Fibroblast of peridontal ligament (primary cell): ENCODE results near the gene HSPA5.
A peak's percentile ranks its signal among the peaks of the same experiment; 100 is the strongest.
"Not testable (repeated sequence)": the region's sequence is repeated elsewhere in the genome, so short reads cannot be mapped to it uniquely, and the experiment has no call there.

ENCODE experiments used
- DNase-seq: peaks from one replicate; pipeline ENCODE4 v3.0.0-alpha.2; 2010; ENCODE audit errors: extremely low read depth

Gene HSPA5

DNA sequence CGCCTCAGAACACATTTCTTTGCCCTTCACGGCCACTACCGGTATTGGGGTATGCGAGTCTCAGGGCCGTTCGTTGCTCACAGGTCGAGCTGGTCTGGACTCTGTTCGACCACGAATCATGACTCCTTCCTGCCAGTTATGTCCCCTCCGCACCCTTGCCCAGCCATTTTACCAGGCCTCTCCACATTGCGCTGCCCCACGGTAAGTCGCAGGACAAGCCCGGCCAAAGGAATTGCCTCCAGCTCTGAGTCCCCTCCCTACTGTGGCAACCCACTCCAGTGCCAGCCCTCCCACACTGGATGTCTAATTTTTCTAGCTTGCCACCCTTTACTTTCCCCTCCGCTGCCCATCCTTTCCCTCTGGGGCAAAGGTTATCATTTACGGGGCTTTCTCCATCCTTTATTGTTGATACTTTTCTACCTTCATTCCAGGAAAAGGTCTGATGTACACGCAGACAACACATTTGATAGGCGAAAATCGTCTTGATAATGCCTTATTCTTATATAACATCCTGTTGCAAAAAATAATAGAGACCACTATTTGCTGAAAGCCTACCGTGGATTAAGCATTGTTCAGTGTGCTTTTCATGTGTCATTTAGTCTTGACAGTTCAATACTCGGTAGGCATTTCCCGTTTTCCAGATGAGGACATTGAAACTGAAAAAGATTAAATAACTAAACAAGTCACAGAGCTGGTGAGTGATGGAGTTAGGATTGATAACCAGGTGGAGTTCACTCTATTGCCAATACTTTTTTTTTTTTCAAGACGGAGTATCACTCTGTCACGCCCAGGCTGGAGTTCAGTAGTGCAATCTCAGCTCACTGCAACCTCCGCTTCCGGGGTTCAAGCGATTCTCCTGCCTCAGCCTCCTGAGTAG, 958 bp upstream of the HSPA5 start:
- DNase-seq = no peak

DNA sequence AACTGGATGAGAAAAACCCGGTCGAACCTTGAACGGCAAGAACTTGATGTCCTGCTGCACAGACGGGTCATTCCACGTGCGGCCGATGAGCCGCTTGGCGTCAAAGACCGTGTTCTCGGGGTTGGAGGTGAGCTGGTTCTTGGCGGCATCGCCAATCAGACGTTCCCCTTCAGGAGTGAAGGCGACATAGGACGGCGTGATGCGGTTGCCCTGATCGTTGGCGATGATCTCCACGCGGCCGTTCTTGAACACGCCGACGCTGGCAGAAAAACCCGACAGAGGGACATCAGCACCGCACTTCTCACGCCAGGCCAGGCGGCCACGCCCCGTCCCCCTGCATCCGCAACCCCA, 519 bp downstream of the HSPA5 start:
- peak; percentile 24 for DNase-seq

DNA sequence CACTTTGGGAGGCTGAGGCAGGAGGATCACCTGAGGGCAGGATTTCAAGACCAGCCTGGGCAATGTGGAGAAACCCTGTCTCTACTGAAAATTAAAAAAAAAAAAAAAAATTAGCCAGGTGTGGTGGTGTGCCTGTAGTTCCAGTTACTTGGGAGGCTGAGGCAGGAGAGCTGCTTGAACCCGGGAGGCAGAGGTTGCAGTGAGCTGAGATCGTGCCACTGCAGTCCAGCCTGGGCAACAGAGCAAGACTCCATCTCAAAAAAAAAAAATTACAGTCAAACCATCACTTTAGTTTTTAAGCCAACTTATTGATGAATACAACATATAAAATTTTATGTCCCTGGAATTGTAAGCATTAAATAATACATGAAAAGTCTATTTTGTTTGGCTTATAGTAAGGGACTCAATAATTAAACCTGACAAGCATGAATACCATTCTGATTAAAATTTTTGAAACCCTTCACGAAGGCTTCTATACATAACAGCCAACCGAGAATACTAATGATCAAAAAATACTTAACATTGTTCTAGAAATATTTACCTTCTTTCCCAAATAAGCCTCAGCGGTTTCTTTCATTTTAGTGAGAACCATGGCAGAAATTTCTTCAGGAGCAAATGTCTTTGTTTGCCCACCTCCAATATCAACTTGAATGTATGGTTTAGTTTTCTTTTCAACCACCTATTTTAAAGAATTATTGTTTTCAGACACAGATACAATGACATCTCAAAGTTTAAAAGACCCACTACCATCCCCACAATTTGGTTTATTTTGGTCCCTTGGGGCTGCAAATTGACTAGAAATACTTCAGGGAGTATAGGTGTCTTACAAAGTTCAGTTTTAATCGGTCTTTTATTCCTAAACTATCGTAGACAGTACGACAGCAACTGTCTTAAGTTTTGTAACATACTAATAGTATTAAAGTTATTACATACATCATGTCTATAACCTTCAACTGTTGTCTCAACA, 1.2 kb downstream of the HSPA5 start:
- DNase-seq = peak; percentile 27

- peak; percentile 16 for DNase-seq
Observed at GRCh38 chr9:125238915-125239446, 2.2 kb downstream of the HSPA5 start.

DNA sequence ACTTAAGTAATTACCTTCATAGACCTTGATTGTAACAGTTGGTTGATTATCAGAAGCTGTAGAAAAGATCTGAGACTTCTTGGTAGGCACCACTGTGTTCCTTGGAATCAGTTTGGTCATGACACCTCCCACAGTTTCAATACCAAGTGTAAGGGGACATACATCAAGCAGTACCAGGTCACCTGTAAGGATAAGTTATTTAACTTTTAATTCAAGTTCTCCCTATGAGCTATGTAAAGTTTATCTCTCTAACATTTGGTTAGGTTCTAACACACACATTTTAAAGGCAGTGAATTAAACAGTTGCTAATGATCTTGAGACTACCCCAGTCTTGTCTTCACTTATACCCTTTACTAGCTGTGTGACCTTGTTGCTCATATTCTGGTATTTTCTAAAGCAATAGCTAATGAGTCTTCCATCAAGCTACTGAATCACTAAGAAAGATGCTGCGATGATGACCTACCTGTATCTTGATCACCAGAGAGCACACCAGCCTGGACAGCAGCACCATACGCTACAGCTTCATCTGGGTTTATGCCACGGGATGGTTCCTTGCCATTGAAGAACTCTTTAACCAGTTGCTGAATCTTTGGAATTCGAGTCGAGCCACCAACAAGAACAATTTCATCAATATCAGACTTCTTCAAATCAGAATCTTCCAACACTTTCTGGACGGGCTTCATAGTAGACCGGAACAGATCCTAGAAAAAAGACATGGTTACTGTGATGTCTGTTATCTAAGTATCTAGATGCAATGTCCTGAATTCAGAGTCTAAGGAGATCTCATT, 2.8 kb downstream of the HSPA5 start:
- DNase-seq = peak; percentile 12

- not testable (repeated sequence) for DNase-seq
Observed at GRCh38 chr9:125236520-125237159, 4.5 kb downstream of the HSPA5 start.

DNA sequence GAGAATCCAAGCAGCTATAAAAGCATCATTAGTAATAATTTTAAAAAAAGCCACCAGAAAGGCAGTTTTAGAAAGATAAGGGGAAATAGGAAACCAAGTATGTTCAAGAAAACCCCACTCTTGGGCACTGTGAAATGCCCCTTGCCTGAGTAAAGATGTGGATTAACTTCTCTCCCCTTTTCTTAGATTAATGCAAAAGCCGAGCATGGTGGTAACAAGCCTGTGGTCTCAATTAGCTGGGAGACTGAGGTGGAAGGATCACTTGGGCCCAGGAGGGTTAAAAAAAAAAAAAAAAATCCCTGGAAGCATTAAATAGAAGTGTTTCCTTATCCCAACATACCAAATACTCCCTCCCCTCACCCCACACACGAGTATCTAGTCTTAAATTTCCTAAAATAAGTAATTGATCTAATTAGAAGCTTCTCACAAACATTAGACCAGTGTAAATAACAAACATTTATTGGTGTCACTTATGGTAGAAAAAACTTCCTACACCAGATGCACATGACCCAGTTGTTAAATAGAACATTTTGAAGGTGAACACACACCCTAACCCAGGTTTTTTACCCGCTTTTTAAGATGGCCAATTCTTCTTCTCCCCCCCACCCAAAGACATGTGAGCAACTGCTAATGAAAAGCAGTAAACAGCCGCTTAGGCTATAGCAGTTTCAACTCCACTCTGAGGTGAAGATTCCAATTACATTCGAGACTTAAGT, 5.2 kb downstream of the HSPA5 start:
- DNase-seq = peak; percentile 22

- DNase-seq = not testable (repeated sequence)
Observed at GRCh38 chr9:125234099-125234498, 7.0 kb downstream of the HSPA5 start.

GRCh38 chr9:125233678-125234077, 7.5 kb downstream of the HSPA5 start:
- peak; percentile 99 for DNase-seq

- DNase-seq = no peak
Observed at GRCh38 chr9:125227761-125228160, 13.4 kb downstream of the HSPA5 start.

DNA sequence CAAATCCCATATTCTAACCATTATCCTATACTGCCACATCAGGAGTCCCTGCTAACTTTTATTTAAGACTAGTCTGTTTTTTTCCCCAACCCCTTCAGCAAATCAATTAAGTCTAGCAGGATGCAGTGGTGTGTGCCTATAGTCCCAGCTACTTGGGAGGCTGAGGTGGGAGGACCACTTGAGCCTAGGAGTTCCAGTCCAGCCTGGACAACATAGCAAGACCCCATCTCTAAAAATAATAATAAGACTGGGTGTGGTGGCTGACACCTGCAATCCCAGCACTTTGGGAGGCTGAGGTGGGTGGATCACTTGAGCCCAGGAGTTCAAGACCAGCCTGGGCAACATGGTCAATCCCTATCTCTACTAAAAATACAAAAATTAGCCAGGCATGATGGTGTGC, 16.3 kb downstream of the HSPA5 start:
- DNase-seq = not testable (repeated sequence)

GRCh38 chr9:125218621-125219020, 22.5 kb downstream of the HSPA5 start:
- no peak for DNase-seq

GRCh38 chr9:125214186-125214585, 27.0 kb downstream of the HSPA5 start:
- no peak for DNase-seq

DNA sequence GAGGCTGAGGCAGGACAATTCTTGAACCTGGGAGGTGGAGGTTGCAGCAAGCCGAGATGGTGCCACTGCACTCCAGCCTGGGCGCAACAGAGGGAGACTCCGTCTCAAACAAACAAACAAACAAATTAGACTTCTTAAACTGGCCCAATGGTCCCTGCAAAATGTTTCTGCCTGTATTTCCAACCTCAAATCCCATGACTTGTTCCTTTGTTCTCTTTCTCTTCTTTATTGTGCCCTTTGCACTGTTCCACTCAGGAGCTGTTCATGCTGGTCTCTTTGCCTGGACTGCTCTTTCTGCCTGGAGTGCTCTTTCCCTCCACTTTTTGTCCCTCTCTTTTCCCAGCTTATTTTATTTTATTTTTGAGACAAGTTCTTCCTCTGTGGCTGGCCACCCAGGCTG, 36.7 kb downstream of the HSPA5 start:
- no peak for DNase-seq

GRCh38 chr9:125202846-125203618, 38.1 kb downstream of the HSPA5 start:
- peak; percentile 17 for DNase-seq

DNA sequence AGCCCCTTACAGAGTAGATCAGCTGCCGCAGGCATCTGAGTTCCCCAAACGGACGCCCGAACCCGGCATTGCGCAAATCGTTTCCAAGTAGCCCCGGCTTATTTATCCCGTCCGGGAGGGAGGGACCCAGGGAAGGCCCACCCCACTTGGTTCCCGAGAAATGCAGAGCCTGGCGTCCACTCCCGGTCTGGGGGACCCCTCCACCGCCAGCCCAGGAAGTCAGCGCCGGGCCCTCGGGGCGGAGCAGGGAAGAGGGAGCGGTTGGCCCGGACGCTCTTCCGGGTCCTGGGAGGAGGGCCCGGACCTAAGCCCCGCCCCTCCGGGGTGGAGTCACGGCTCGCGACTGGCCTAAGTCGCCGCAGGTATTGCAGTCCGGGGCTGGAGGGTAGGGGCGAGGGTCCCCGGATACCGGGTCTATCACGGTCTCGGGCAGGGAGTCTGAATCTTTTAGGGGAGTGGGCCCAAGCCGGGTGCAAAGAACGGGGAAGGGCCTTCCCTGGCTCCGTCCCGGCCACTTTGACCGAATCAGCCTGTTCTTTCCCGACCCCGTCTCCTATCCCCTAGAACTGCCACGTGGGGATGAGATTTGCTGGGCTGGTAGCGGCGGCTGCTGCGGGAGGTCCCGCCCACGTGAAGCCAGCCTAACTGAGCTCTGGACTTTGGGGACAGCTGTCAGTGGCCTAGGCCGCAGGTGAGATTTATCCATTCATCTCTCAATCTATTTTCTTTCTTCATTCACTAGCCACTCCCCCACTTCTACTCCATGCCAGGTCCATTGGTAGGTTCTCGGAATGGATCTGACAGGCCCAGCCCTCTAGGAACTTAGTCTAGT, 40.7 kb downstream of the HSPA5 start, which contains the start of gene RABEPK:
RABEPK (plus strand) TSS at position 327 of the 832 bp plus-strand sequence. CDS start 2,472 bp downstream, outside the sequence.
- peak; percentile 94 for DNase-seq

- not testable (repeated sequence) for DNase-seq
Observed at GRCh38 chr9:125195591-125195990, 45.6 kb downstream of the HSPA5 start.

DNA sequence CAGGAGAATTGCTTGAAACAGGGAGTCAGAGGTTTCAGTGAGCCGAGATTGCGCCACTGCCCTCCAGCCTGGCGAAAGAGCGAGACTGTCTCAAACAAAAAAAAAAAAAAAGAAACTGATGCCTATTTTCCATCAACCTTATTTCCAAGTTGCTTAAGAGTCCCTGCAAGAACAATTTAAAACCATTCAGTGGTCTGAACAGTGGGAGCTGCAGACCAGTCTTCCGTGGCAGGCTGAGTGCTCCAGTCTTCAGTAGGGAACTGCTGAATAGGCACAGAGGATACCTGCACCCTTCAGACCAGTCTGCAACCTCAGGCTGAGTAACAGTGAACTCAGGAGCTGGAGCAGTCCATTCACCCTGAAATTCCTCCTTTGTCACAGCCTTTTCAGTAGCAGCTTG, 46.7 kb downstream of the HSPA5 start:
- not testable (repeated sequence) for DNase-seq
